HG03378 (cell line): ENCODE results near the gene SIVA1.

Experiments used
- ATAC-seq: cut with Tn5 transposase; IDR thresholded peaks from one replicate; pipeline ENCODE4 v1.9.1; 2021; ENCODE audit warnings: mild to moderate bottlenecking, moderate library complexity; ENCODE audit not compliant: unreplicated experiment

SIVA1 gene

DNA sequence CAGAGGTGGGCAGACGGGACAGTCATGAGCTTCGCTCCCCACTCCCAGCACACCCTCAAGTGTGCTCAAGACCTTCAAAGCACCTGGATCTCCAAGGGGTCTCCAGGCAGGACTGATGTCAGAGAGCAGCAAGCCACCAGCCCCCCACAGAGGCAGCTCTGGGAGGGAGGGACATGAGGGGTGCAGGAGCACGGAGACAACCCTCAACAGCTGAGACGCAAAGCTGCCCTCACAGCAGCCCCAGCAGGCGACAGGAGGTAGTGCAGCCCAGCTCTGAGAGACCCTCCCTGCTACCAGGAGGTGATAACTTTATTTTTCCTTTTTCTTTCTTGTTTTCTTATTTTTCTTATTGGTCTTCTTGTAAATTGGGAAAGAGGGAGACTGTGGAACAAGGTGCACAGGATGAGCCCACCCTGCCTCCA lies 17.9 kb downstream of the SIVA1 start:
- ATAC-seq, result no peak

DNA sequence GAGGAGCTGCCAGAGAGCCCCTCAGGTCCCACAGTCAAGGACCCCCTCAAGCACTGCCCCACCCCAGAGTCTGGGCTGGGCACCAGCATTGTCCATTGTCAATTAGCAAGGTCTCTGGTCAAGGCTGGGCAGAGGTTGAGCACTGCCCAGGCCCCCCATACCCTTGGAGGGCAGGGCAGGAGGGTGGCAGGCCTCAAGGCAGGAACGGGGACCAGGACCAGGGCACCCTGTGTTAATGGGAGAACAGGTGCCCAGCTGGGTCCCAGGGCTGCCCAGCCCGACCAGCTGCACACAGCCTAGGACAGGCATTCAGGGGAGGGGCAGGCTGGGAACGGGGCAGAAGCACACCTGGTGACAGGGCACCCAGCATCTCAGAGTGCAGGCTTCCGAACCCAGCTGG lies 18.4 kb downstream of the SIVA1 start:
- ATAC-seq, result no peak

DNA sequence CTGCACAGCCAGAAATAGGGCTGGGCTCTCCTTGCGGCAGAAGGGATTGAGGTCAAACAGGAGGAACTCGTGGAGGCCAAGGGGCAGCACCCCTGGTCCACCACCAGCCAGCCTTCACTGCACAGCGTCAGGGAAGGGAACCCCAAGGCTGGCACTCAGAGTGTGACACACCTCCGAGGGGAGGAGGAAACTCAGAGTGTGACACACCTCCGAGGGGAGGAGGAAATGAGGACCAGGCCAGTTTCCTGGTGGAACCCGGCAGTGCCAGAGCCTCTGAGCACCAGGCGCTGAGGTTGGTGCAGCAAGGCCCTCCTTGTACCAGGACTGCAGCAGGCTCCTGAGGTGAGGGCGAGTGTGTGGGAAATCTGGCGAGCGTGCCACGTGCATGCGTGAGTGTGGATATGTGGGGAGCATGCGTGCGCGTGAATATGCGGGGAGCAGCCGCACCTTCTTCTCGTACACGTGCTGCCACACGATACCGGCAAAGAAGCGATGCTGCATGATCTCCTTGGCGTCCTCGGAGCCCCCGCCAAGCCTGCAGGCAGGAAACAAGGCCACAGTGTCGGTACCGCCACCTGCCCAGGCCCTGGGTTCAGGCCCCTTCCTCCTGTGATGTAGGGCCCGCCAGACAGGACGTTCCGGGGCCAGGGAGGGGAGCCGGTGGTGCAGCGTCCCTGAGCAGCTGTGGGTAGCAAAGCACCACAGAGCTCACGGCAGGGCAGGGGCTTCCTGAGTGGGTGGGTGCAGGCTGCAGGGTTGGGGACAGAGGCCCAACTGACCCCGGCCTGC lies 19.2 kb downstream of the SIVA1 start:
- no peak for ATAC-seq

DNA sequence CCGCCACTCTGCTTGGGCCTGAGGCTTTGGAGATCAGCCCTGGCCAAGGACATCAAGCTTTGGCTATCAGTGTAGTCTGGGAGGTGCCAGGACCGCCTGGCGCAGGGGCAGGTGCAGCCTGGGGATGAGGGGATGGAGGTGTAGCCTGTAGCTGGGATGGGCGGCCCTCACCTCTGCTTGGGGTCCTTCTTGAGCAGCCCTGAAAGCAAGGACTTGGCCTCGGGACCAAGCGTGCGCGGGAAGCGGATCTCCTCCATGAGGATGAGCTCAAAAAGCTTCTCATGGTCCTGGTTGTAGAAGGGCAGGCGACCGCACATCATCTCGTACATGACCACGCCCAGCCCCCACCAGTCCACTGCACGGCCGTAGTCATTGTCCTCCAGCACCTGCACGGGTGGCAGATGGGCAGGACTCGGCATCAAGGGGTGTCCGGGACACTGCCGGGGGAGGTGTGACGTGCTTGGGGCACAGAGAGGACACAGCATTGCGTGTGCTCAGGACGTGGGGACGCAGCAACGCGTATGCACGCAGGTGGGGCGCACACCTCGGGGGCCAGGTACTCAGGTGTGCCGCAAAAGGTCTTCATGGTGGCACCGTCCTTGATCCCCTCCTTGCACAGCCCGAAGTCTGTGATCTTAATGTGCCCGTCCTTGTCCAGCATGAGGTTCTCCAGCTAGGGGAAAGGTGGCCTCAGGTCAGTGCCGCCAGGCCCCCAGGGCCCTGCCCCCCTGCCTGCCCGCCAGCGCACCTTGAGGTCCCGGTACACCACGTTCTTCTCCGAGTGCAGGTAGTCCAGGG lies 20.0 kb downstream of the SIVA1 start:
- ATAC-seq, result no peak

DNA sequence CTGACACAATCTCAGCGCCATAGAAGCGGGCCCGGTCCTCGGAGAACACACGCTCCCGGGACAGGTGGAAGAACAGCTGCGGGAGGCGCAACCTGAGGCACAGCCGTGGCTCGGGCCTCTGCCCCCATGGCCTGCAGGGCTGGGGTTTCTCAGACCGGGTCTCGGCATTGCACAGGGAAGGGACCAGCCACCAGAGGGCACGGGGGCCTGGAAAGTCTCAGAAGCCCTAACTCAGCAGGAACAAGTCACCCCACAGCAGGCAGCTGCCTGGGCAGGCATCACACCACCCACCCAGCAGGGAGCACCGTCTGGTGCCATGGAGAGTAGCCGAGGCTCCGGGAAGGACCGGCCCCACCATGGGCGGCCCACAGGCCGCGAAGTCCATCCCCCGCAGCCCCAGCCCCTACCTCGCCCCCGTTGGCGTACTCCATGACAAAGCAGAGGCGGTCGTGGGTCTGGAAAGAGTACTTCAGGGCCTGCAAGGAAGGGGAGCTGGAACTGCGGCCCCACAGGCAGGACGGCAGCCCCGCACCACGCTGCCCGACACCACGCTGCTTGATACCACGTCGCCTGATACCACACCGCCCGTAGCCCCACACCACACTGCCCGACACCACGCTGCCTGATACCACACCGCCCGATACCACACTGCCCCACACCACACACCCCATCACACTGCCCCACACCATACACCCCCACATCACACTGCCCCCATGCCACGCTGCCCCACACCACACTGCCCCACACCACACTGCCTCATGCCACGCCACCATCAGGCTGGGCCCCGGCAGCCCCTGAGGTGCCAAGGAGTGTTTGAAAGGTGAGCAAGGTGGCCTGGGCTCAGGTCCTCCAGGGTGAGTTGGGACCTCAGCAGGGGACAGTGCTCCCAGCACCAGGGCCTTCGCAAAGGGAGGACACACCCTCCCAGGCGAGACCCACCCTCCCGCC lies 20.8 kb downstream of the SIVA1 start:
- ATAC-seq, result no peak

DNA sequence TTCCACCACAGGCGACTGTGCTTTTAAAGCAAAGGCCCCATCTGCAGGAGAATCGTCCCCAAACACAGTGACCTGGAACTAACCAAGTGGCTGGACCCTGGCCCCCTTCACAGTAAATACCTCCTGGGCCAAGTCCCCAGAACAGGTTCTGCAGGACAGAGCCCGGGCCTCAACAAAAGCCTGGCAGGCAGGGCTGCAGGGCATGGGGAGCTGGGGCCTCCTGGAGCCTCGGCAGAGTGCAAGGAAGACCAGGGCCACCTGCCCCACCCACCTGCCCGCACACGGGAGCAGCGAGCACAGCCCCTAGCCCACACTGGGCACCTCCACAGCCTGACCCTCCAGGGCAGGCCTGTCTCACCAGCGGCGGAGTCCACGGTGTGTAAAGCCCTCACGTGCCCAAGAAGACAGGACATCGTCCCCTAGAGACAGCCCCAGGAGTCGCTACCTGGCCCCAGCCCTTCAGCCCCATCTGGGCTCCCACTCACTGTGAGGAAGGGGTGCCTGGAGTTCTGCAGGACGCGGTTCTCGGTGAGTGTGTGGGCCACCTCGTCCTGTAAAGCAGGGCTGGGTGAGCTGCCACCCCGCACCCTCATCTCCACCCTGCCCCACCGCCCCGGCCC lies 21.6 kb downstream of the SIVA1 start:
- no peak for ATAC-seq

DNA sequence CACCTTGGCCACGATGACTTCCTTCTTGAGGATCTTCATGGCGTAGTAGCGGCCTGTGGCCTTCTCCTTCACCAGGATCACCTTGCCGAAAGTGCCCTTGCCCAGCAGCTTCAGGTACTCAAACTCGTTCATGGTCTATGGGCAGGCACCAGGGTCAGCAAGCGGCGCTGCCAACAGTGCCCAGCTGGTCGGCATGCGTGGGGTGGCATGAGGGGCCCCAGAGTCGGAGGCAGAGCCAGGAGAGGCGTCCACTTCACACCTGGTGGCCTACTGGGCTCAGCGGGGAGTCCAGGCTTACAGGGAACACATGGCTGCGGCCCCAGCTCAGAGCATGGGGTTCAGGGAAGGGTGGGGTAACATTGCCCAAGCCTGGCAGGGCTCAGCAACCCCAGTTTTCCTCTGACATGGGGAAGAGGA lies 22.1 kb downstream of the SIVA1 start:
- no peak for ATAC-seq

DNA sequence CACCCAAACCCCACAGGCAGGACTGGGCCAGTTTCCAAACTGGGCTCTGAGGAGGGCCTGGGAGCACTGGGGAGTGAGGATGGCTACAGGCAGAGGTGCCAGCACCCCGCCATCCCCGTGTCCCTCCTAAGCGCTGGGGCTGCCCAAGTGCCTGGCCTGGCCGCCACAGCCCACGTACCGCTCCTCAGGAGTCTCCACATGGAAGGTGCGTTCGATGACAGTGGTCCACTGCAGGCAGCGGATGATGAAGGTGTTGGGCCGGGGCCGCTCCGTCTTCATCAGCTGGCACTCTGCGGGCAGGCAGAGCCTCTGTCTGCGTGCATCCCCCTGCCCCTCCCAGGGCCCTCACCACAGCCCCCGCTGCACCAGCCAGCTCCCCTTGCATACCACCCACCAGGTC lies 23.5 kb downstream of the SIVA1 start:
- no peak for ATAC-seq

DNA sequence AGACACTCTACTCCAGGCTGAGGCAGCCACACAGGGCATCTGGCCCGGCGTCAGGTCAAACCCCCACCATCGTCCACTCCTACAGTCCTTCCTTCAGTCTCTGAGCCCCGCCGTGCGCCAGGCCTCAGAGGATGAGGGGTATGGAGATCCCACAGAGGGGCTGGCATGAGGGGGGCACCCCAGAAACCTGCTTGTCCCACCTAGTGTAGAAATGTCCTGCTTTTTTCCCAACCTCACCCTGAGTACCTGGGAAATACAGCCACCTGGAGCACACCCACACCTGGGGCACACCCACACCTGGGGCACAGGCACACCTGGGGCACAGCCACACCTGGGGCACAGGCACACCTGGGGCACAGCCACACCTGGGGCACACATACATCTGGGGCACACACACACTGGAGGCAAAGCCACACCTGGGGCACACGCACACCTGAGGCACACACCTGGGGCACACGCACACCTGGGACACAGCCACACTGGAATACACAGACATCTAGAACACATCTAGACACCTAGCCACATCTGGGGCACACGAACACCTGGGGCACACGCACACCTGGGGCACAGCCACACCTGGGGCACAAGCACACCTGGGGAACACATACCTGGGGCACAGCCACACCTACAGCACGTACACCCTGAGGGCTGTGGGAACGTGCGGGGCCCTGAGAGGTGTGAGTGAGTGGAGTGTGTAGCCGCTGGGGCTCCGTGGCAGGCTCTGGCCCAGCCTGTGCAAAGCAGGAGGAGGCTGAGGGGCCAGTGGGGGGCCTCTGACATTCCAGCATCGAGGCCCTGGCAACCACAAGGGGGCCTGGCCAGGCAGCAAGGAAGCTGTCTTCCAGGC lies 24.2 kb downstream of the SIVA1 start:
- ATAC-seq, result no peak

DNA sequence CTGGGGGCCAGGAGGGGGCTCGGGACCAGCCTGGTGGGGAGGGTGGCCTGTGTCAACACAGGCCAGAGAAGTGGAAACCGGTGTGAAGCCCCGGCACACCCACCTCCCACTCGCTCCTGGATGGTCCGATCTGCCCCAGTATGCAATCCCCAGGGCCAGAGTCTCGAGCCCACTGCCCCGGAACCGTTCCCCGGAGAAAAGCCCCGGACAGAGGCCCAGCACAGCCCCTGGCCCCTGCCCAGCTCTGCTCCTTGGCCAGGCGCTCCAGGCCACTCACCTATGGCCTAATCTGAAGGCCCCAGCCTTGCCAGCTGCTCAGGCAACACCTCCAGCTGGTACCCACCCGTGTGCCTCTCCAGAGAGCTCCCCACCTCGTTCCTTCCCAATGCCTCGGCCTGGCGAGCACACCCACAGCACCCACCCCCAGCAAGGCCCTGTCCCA lies 24.9 kb downstream of the SIVA1 start:
- no peak for ATAC-seq

DNA sequence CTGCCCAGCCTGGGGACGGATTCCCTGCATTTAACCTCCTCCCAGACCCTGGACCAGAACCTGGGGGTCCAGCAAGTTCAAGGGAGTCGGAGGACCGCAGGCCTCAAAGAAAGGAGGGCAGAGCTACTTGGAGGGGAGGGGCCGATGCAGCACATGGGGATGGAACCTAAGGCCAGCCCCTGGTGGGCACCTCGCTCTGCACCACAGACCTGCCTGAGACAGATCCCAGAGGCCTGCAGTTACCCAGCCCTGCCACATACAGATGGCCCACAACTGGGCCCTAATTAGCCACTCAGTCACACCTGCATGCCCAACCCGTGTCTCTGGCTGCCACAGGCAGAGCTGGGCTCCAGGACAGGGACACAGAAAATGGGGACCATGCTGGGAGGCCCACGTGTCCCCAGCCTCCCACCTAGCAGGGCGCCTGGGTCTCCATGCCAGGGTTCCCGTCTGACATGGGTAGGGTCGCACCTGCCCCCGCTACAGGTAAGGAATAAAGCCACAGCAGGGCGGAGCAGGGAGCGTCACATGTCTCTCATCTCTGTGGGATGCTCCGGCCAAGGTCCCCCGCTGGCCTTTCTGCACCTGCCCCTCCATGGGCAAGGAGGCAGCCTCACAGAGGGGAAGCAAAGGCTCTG lies 25.9 kb downstream of the SIVA1 start:
- no peak for ATAC-seq

DNA sequence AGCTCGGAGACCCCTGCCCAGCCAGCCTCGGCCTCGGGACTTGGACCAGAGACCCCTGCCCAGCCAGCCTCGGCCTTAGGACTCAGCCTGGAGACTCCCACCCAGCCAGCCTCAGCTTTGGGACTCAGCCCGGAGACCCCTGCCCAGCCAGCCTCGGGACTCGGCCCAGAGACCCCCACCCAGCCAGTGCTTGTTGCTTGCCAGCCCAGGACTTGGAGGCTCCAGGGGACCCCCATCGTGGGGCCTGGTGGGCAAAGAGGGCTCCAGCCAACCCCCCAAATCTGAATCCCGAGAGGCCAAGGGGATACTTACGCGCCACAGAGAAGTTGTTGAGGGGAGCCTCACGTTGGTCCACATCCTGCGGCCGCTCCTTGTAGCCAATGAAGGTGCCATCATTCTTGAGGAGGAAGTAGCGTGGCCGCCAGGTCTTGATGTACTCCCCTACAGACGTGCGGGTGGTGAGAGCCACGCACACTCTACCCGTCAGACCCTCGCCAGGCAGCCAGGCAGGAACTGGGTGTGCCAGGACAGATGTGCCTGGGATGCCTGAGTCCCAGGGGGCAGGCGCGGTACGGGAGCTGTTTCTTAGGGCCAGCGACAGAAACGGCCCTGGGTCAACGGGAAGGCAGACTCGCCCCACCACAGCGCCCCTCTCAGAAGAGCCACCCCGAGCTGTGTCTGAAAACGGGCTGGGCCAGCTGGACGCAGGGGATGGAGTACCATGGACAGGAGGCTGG lies 27.0 kb downstream of the SIVA1 start:
- ATAC-seq, result no peak

DNA sequence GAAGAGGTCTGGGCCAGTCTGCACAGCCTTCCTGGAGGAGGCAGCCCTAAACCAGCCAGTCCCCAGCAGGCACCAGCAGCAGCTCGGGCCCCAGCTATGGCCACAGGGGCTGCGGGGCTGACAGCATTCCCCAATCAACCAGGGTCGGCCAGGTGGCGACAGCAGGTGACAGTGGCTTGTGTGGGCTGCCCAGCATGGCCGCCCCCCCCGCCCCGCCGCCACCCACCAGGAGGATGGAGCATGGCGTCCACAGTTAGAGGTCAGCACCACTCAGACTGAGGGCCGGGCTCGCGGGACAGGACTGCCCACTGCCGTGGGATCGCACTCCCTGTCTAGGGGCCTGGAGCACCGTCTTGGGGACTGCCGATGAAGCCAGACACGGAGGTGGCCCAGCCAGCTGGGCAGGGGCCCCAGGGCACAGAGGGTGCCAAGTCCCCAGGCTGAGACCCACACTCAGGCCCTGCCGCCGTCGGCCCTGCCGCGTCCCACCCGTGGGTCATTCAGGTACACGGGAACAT lies 27.6 kb downstream of the SIVA1 start:
- ATAC-seq, result no peak

DNA sequence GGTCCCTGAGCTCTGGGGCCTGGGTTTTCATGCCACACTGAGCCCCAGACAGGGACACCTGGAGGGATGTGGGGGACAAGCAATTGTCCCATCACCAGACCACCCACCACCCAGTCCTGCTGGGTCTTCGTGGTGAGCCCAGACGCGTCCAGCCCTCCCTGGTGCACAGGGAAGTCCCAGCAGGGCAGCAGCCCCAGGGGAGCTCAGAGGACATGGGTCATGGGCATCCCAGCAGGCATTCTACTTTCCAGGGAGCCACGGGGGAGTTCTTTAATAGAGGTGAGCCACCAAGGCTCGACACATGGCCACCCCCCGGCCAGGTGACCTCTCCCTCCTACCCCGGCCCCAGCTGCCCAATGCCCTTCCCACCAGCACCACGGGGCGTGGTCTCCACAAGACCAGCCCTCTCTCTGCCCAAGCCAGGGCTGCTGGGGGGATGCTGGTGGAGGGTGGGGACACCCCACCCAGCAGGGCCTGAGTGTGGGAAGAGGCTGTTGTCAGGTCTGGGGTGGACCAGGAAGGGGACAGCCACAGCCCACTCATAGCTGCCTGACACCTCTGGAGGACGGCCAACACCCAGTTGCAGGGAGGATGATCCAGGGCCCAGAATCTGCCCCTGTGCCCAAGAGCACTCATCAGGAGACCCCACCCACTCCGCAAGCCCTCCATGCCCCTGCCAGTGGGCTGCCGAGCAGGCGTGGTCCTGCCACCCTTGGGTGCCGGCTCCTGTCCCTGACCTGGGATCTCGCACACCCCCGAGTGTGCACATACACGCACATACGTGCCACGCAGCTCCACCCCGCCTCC lies 28.5 kb downstream of the SIVA1 start:
- no peak for ATAC-seq

DNA sequence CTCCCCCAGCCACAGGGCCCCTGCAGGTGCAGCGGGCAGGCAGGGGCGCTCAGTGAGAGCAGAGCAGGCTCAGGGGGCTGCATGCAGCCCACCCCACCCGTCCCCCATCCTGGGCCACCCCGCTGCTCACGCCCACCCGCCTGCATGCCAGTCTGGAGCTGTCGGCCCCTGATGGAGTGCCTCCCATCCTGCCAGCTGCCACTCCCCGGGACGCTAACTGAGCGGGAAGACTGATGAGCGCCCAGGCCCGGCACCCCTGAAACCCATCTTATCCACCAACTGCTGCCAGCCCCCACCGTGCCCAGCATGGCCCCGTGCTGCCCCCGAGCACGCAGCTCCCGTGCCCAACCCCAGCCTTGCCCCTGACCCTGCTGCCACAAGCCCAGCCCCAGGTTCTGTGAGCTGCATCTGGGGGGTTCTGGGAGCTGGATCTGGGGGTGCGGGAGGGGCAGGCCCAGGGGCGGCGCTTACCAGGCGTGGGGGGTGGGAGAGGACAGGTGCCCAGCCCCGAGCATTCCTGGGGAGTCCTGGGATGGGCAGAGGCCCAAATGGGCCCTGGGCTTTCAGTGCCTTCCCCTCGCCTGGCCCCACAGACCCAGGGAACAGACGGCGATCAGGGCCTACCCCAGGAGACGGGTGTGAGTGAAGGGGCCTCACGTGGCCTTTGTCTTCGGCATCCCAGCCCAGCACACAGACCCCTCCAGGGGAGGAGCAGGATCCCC lies 29.3 kb downstream of the SIVA1 start:
- no peak for ATAC-seq

DNA sequence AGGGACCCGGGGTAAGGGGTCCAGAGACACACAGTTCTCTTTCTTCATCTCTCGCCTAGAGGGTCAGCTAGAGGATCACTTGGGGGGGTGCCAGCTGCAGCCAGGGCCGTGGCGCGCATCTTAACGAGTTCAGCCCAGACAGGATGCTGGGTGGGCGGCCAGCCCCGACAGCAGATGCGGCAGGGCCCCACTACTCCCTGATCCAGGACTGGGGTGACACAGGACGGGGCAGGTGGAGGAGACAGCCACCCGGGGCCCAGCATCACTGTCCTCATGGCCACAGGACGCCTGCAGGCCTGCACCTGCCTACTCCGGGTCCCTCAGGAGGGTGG lies 29.8 kb downstream of the SIVA1 start:
- ATAC-seq, result no peak
